GM19099 (cell line): ENCODE results near the gene HPS3.

Source experiments
- POLR2A ChIP-seq: IDR thresholded peaks from 3 replicates; pipeline ENCODE4 v1.6.1; 2011; ENCODE audit warnings: low read depth; ENCODE audit not compliant: insufficient read length; ENCODE audit errors: extremely low read depth

The HPS3 gene, protein sequence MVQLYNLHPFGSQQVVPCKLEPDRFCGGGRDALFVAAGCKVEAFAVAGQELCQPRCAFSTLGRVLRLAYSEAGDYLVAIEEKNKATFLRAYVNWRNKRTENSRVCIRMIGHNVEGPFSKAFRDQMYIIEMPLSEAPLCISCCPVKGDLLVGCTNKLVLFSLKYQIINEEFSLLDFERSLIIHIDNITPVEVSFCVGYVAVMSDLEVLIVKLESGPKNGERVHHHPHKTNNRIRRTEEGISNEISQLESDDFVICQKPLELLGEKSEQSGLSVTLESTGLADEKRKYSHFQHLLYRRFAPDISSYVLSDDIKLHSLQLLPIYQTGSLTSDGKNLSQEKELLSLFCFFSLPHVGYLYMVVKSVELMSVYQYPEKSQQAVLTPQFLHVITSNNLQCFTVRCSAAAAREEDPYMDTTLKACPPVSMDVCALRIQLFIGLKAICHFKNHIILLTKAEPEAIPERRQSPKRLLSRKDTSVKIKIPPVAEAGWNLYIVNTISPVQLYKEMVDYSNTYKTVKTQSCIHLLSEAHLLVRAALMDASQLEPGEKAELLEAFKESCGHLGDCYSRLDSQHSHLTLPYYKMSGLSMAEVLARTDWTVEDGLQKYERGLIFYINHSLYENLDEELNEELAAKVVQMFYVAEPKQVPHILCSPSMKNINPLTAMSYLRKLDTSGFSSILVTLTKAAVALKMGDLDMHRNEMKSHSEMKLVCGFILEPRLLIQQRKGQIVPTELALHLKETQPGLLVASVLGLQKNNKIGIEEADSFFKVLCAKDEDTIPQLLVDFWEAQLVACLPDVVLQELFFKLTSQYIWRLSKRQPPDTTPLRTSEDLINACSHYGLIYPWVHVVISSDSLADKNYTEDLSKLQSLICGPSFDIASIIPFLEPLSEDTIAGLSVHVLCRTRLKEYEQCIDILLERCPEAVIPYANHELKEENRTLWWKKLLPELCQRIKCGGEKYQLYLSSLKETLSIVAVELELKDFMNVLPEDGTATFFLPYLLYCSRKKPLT

DNA sequence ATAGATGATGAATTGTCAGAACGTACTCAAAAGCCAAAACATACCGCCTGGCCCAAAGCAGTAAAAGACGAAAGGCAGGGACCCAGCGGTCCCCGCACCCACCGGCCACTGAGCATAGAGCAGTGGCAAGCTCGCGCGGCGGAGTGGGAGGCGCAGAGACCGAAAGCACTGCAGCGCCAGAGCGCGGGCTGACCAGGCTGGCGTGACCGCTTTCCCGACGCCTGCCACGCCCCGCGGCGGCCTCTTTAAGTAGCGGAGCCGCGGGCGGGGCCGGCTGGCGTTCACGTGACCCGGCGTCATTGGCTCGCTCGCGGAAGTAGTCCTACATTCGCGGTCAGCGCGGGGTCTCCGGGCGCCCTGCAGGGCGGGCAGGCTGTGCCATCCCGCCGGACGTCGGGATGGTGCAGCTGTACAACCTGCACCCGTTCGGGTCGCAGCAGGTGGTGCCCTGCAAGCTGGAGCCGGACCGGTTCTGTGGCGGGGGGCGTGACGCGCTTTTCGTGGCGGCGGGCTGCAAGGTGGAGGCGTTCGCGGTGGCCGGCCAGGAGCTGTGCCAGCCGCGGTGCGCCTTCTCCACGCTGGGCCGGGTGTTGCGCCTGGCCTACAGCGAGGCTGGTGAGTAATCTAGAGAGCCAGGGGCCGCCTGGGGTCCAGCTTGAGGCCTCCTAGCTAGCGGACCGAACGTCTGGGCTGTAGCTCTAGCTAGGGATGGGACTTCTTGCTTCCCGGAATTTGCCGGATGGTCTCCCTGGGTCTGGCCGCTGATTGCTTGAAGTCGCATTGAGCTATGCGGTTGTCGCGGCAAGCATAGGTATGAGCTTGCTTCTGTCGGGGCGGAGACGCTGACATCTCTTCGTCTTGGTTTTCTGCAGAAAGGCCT is at the start of gene HPS3:
Gene HPS3, plus strand, starts transcription at position 313 of the 880 bp plus-strand sequence. Its CDS starts 86 bp downstream, at position 399.
- peak; percentile 94 for TF ChIP-seq POLR2A

DNA sequence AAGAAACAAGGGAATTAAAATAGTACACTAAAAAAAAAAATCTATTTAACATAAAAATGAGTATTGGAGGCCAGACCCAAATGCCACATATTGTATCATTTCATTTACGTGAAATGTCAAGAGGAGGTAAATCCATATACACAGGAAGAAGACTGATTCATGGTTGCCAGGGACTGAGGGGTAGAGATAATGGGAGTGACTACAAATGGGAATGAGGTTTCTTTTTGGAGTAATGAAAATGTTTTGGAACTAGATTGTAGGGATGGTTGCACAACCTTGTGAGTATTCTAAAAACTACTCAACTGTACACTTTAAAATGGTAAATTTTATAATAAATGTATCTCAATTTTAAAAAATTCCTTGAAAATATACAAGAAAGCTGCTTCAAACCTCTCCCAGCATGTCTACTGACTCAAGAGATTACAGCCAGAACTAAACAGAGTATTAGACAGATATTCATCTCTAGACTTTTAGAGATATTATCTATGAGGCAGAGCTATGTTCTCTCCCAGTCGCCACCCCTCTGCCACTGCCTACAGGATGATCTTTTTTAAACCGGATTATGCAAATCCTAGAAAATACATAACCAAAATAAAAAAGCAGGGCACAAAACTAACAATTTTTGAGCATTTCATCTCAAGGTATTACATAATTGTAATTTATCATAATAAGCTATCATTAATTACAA is 49.3 kb upstream of the HPS3 start:
- no peak for TF ChIP-seq POLR2A

DNA sequence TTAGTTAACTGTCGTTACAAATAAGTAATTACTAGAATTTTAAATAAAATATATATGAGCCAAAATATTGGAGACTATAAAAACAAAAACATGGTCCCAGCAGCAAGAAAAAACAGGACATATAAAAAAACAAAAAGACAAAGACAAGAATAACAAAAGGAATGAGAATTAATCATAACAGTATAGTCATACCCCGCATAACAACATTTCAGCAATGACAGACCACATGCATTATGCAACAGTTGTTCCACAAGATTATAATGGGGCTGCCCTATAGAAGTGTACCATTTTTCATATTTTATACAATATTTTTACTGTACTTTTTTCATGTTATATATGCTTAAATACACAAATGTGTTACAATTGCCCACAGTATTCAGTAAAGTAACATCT is 48.7 kb upstream of the HPS3 start:
- no peak for TF ChIP-seq POLR2A

DNA sequence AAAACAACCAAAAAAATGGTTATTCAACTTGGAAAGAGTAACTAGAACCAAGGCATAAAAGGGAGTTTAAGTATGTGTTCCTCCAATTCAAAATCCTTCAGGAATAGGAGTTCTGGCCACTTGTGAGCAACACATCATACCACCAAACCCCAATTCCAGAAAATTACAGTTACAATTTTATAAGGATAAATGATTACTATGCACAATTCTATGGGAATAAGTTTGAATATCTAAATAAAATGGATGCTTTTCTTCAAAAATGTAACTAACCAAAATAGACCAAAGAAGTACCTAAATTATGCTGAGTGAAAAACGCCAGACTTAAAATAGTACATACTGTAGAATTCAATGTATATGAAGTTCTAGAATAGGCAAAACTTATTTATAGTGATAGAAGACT is 47.7 kb upstream of the HPS3 start:
- no peak for TF ChIP-seq POLR2A

DNA sequence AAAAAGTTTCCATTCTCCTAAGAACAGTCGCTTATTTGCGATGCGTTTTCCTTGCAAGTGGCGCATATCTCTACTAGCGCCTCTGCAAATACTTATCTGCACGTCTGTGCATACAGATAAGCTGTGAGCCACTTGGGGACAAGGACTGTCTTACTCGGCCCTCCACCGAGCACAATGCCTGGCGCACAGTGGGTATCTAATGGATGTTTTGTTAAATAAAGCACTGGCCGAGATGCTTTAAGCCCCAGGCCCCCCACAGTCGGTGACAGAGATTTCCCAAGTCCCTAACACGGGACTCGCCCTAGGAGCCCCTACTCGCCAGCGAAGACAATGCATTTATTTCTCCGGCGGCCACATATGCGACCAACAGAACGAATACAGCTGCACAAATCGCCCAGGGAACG is 43.6 kb upstream of the HPS3 start:
- TF ChIP-seq POLR2A = no peak

DNA sequence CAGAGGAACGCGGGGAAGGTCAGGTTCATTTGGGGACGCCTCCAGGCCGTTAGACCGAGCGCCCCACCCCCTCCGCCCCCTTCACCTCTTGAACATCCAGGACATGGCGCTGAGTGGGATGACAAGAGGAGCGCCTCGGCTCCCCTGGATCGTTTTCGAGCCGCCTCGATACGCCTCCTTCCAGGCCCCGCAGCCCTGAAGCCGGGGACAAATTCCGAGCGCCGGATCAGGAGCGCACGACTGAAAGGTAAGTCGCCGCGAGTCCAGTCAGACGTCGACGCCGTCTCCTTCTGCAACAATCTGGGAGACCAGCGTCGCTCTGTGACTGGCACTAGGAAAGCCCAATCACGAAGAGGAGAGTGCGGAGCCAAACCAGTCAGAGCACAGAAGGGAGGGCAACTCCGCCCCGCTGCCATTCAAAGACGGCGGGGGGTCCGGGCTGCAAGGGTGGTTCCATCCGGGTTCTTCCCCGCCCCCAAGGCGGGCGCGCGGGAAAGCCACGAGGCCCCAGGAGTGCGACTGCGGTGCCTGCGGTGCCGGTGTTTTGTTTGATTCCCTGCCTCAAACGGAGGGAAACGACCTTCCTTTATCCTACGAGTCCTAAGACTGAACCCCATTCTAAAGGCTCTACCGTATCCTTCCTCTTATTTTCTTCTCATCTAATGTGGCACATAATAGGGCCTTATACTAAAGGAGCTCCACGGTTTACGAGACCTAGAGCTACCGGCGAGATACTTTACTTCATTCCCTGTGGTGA is 43.0 kb upstream of the HPS3 start, which contains the start of gene HLTF:
Gene HLTF, minus strand, starts transcription at position 302 of the 757 bp plus-strand sequence. Its CDS starts 197 bp downstream, at position 105.
- TF ChIP-seq POLR2A = peak; percentile 71

DNA sequence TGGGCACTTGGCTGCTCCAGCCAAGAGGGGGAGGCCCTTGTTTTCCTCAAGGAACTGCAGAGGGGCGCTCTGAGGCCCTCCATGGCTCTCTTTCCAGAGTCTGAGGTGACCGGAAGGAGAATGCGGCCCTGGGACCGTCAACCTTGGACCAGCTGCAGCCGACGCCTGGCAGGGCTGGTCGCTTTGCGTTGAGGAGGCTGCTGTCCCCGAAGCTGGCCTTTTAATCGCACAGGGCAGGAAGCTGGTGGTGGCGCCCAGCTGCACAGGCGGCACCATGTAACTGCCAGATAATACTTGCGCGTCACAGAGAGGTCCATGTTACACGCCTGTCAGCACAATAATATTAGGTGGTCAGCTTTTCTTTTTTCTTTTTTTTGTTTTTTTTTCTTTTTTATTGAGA is 42.2 kb upstream of the HPS3 start:
- no peak for TF ChIP-seq POLR2A

DNA sequence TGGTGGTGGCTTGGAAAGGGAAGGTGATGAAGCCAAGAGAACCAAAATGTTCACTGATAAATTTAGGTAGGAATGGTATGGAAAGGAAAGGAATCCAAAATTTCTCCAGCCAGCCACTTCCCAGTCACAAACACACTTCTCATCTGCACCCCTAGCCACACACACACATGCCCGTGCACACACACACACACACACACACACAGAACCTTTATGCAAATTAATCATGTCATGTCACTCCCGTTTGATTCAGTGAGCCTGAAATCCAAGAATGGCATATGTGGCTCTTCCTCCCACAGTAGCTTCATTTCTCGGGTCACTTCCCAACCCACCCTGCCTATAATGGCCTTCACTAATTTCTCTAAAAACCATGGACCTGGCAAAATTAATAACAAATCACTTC is 40.0 kb upstream of the HPS3 start:
- TF ChIP-seq POLR2A = no peak

DNA sequence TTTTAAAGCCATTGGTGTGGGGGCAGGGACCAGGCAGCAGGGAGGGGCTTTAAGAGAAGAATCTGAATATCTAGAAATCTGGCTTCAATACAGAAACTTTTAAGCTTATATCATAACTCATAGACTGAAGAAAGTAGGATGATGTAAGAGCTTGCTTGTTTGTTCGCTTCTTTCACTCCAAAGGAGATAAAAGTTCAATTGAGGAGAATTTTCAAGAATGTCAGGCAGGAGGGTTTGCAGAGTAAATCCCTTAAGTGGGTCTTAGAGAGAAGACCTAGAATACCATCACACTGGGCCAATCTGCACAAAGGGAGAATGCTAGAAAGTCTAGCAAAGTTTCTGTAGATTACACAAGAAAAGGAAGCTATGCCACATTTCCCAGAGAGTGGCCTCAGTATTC is 39.0 kb upstream of the HPS3 start:
- TF ChIP-seq POLR2A = no peak

DNA sequence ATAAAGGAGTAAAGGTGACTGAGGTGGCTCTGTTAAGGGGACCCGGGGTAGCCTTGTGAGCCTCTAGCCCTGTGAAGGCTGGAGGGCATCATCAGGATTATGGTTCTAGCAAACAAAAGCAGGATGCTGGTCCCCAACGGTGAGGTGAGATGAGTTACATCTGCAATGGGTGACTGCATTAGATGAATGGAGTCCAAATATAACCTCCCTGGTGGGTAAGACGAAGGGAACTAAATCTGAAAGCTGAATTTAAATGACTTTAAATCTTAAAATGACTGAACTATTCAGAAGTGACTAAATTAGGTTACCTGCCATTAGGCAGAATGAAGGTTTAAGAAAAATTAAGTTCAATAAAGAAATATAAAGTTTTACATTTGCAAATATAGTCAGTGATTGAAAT is 38.5 kb upstream of the HPS3 start:
- TF ChIP-seq POLR2A = no peak

DNA sequence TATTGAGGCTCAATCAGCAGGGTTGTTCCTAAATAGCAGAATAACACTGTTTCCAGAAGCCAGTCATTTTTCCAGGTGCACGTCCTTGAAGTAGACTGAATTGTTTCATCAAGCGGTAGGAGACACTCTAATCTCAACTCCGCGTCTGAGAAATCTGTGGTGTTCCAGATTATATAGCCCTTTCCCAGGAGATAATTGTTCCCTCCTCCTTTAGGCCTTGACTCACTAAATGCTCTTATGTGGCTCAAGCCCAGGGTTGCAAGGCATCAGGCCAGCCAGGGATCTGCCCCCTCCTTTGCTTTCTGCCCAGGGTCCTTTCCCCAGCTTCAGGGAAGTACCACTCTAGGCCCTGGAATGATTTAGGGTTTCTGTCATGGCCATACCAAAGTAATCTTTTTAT is 37.5 kb upstream of the HPS3 start:
- TF ChIP-seq POLR2A = no peak

DNA sequence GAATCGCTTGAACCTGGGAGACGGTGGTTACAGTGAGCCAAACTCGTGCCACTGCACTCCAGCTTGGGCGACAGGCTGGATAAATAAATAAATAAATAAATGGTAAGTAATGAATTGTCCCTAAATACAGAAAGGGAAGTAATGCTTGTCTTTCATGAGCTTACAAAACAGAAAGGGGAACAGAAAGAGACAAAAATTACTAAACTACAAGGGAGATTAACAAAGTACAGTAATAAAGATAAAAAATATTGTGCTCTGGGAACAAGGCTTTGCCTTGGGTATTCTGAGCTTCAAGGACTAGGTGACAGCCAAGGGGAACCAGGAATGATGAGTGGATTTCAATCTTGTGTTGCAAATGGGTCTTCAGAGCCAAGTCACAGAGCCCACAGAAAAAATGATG is 34.0 kb upstream of the HPS3 start:
- no peak for TF ChIP-seq POLR2A

DNA sequence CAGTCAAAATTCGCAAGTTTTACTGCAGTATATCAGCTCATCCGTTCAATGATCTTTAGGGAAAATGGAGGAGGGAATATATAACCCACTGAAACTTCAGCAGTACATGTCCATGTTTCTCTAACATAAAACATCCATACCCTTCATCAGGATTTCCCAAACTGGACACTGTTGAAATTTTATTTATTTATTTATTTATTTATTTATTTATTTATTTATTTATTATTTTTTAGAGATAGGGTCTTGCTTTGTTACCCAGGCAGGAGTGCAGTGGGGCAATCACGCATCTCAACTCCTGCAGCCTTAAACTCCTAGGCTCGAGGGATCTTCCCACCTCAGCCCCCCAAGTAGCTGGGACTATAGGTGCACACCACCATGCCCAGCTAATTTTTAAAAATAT is 28.3 kb upstream of the HPS3 start:
- TF ChIP-seq POLR2A = no peak
